Smooth muscle cell (in vitro differentiated cells): Measurements from ENCODE around the gene ELAVL1. TPM values are rescaled to one million over a fixed set of nuclear protein-coding genes. Genes with fewer than 3 reads are reported as not detected.

Source experiments
- DNase-seq: peaks from one replicate; lab custom pipeline; 2025; ENCODE audit not compliant: unreplicated experiment; lab: John Stamatoyannopoulos, UW
- H2AFZ ChIP-seq: fragments of 200-600 bp; sonication (generic); 2 replicates; pipeline ENCODE4 v1.6.0; 2016; ENCODE audit warnings: antibody characterized with exemption, low read depth, mild to moderate bottlenecking
- H3F3A ChIP-seq: fragments of 200-600 bp; sonication (generic); 2 replicates; pipeline ENCODE4 v1.6.0; 2017; ENCODE audit warnings: antibody characterized with exemption, low read depth
- H3K27ac ChIP-seq: fragments of 200-600 bp; sonication (generic); 2 replicates; pipeline ENCODE4 v1.5.1; 2016; ENCODE audit warnings: low read depth, mild to moderate bottlenecking
- H3K27me3 ChIP-seq: fragments of 200-600 bp; sonication (generic); 2 replicates; pipeline ENCODE4 v1.6.1; 2016; ENCODE audit warnings: low read depth, mild to moderate bottlenecking
- H3K36me3 ChIP-seq: fragments of 200-600 bp; sonication (generic); 2 replicates; pipeline ENCODE4 v1.5.1; 2016; ENCODE audit warnings: low read depth
- H3K4me1 ChIP-seq: fragments of 200-600 bp; sonication (generic); 2 replicates; pipeline ENCODE4 v1.5.1; 2016; ENCODE audit warnings: low read depth
- H3K4me2 ChIP-seq: fragments of 200-600 bp; sonication (generic); 2 replicates; pipeline ENCODE4 v1.6.0; 2016; ENCODE audit warnings: mild to moderate bottlenecking
- H3K4me3 ChIP-seq: fragments of 200-600 bp; sonication (generic); 2 replicates; pipeline ENCODE4 v1.5.1; 2016; ENCODE audit warnings: mild to moderate bottlenecking
- H3K79me2 ChIP-seq: fragments of 200-600 bp; sonication (generic); 2 replicates; pipeline ENCODE4 v1.6.0; 2016; ENCODE audit warnings: low read depth, mild to moderate bottlenecking
- H3K9ac ChIP-seq: fragments of 200-600 bp; sonication (generic); 2 replicates; pipeline ENCODE4 v1.6.0; 2016; ENCODE audit warnings: low read depth
- H3K9me3 ChIP-seq: fragments of 200-600 bp; sonication (generic); replicated peaks from 2 replicates; pipeline ENCODE4 v1.5.1; 2016; ENCODE audit warnings: low read depth
- H4K20me1 ChIP-seq: fragments of 200-600 bp; sonication (generic); 2 replicates; pipeline ENCODE4 v1.6.0; 2016; ENCODE audit warnings: low read depth
- CTCF ChIP-seq: fragments of 200-600 bp; sonication (generic); IDR thresholded peaks from 2 replicates; pipeline ENCODE4 v1.5.1; 2017; ENCODE audit warnings: borderline replicate concordance, mild to moderate bottlenecking, antibody characterized with exemption; ENCODE audit not compliant: insufficient read depth, poor library complexity, severe bottlenecking
- WGBS: methylation state at CpG from one replicate; pipeline ENCODE4 v1.1.7; 2016; ENCODE audit warnings: low lambda C conversion rate; 5-methylcytosine and 5-hydroxymethylcytosine counted together
- polyA plus RNA-seq: library from polyadenylated mRNA; unstranded; fragments of >200 nt; fragmentation: Nextera tagmentation; extraction: Ambion mirVana; gene quantifications from 2 replicates; pipeline ENCODE4 v1.2.1, GENCODE V29; 2016
- total RNA-seq: library from RNA; depleted of rRNA; stranded (reverse); fragments of >200 nt; gene quantifications from 2 replicates; pipeline ENCODE4 v1.2.3, GENCODE V29; 2014

ELAVL1 gene
- total and polyA plus RNA-seq, 2 experiments from 2014 or later = 47.9 to 90.7 TPM

GRCh38 chr19:7971553-7972520 is 33.6 kb downstream of the ELAVL1 start:
- WGBS = 95% methylated on average over 35 of the region's 35 CpGs
- Histone ChIP-seq H3K9ac (no peak overlapping the region), H3K4me2 (no peak overlapping the region), H3K4me1 (no peaks in the 10 kb centered on the region), H2AFZ (no peak overlapping the region), H3K27ac (no peak overlapping the region), H3K36me3 (peaks cover 9% of the 10 kb centered on the region), H3K79me2 (no peaks in the 10 kb centered on the region), H3K9me3 (no peaks in the 10 kb centered on the region), H4K20me1 (peaks cover 63% of the 10 kb centered on the region), H3K27me3 (no peaks in the 10 kb centered on the region), H3F3A (peaks cover 6% of the 10 kb centered on the region), H3K4me3 (no peak overlapping the region)
- no peak for DNase-seq
- no peak for TF ChIP-seq CTCF

- H3K27ac ChIP-seq = no peak overlapping the region
- no peaks in the 10 kb centered on the region for H3K79me2 ChIP-seq
- H3K4me2 ChIP-seq = no peak overlapping the region
- no peak overlapping the region for H3K9ac ChIP-seq
- H3K4me3 ChIP-seq = no peak overlapping the region
- peaks cover 16% of the 10 kb centered on the region for H3K36me3 ChIP-seq
- no peak for DNase-seq
- H3F3A ChIP-seq = peaks cover 6% of the 10 kb centered on the region
- H3K9me3 ChIP-seq = no peaks in the 10 kb centered on the region
- peak; percentile 62 for TF ChIP-seq CTCF
- no peaks in the 10 kb centered on the region for H3K4me1 ChIP-seq
- 77% methylated on average over 9 of the region's 12 CpGs for WGBS
- H4K20me1 ChIP-seq = peaks cover 61% of the 10 kb centered on the region
- H3K27me3 ChIP-seq = no peaks in the 10 kb centered on the region
- H2AFZ ChIP-seq = no peak overlapping the region
Observed at GRCh38 chr19:7970716-7971448, 34.6 kb downstream of the ELAVL1 start.

- H3K79me2 ChIP-seq = no peaks in the 10 kb centered on the region
- peaks cover 6% of the 10 kb centered on the region for H3F3A ChIP-seq
- no peak overlapping the region for H3K27ac ChIP-seq
- no peak for TF ChIP-seq CTCF
- no peak overlapping the region for H3K4me3 ChIP-seq
- H3K9ac ChIP-seq = no peak overlapping the region
- peaks cover 50% of the 10 kb centered on the region for H4K20me1 ChIP-seq
- no peaks in the 10 kb centered on the region for H3K27me3 ChIP-seq
- H3K36me3 ChIP-seq = peaks cover 16% of the 10 kb centered on the region
- WGBS = 94% methylated on average over 11 of the region's 11 CpGs
- H3K9me3 ChIP-seq = no peaks in the 10 kb centered on the region
- no peak for DNase-seq
- H3K4me1 ChIP-seq = no peaks in the 10 kb centered on the region
- H2AFZ ChIP-seq = no peak overlapping the region
- H3K4me2 ChIP-seq = no peak overlapping the region
Observed at GRCh38 chr19:7969555-7969939, 35.9 kb downstream of the ELAVL1 start.
